Neutrophil (primary cell): Measurements from ENCODE around the gene FAM117A.

Experiments used
- H3K27ac ChIP-seq: fragments of 200-600 bp; sonication (generic); 2 replicates; pipeline ENCODE4 v1.5.1; 2016; ENCODE audit warnings: mild to moderate bottlenecking, moderate library complexity
- H3K27me3 ChIP-seq: fragments of 200-600 bp; sonication (generic); 2 replicates; pipeline ENCODE4 v1.6.0; 2016; ENCODE audit warnings: mild to moderate bottlenecking
- H3K36me3 ChIP-seq: fragments of 200-600 bp; sonication (generic); 2 replicates; pipeline ENCODE4 v1.5.1; 2017
- H3K4me1 ChIP-seq, 2 experiments: fragments of 200-600 bp in 1 of 2; sonication (generic) in 1 of 2; 1 replicate in 1 of 2; 2 replicates in 1 of 2; pipeline versions ENCODE4 v1.5.1 to v1.6.1; 2013 to 2016; ENCODE audit warnings: low read depth in 1 of 2, low read length in 1 of 2, mild to moderate bottlenecking in 1 of 2, moderate library complexity in 1 of 2; ENCODE audit not compliant: control insufficient read depth in 1 of 2, insufficient read depth in 1 of 2
- H3K4me3 ChIP-seq, 2 experiments: fragments of 200-600 bp in 1 of 2; sonication (generic) in 1 of 2; 1 replicate in 1 of 2; 2 replicates in 1 of 2; pipeline ENCODE4 v1.5.1; 2013 to 2016; ENCODE audit warnings: low read depth in 1 of 2, low read length in 1 of 2, mild to moderate bottlenecking in 1 of 2, moderate library complexity in 1 of 2
- H3K9me3 ChIP-seq: fragments of 200-600 bp; sonication (generic); 2 replicates; pipeline ENCODE4 v1.5.1; 2016
- CTCF ChIP-seq: fragments of 200-600 bp; sonication (generic); IDR thresholded peaks from 2 replicates; pipeline ENCODE4 v1.5.1; 2016; ENCODE audit warnings: antibody characterized with exemption

Gene FAM117A

GRCh38 chr17:49742166-49742638 lies 21.7 kb downstream of the FAM117A start:
- no peak for TF ChIP-seq CTCF
- no peaks in the 10 kb centered on the region for H3K9me3 ChIP-seq
- no peaks in the 10 kb centered on the region for H3K36me3 ChIP-seq
- peak overlapping the region; percentile 90 for H3K27ac ChIP-seq
- no peaks in the 10 kb centered on the region for H3K27me3 ChIP-seq
- H3K4me1 ChIP-seq: peaks cover 69 to 77% of the 10 kb centered on the region in 2 experiments
- peak overlapping the region; percentile 51 to 59 for H3K4me3 ChIP-seq

GRCh38 chr17:49741692-49742076 lies 22.2 kb downstream of the FAM117A start:
- peaks cover 65 to 76% of the 10 kb centered on the region in 2 experiments for H3K4me1 ChIP-seq
- H3K27me3 ChIP-seq: no peaks in the 10 kb centered on the region
- H3K9me3 ChIP-seq: no peaks in the 10 kb centered on the region
- H3K36me3 ChIP-seq: no peaks in the 10 kb centered on the region
- H3K4me3 ChIP-seq: peak overlapping the region; percentile 51 to 59
- no peak for TF ChIP-seq CTCF
- H3K27ac ChIP-seq: peak overlapping the region; percentile 90

GRCh38 chr17:49741009-49741691 lies 22.8 kb downstream of the FAM117A start:
- H3K4me3 ChIP-seq: peak overlapping the region; percentile 51 to 59
- H3K9me3 ChIP-seq: no peaks in the 10 kb centered on the region
- H3K36me3 ChIP-seq: no peaks in the 10 kb centered on the region
- H3K27ac ChIP-seq: peak overlapping the region; percentile 90
- H3K27me3 ChIP-seq: no peaks in the 10 kb centered on the region
- no peak for TF ChIP-seq CTCF
- peaks cover 63 to 76% of the 10 kb centered on the region in 2 experiments for H3K4me1 ChIP-seq

GRCh38 chr17:49739641-49740271 lies 24.2 kb downstream of the FAM117A start:
- no peak for TF ChIP-seq CTCF
- peak overlapping the region; percentile 90 for H3K27ac ChIP-seq
- H3K27me3 ChIP-seq: no peaks in the 10 kb centered on the region
- H3K9me3 ChIP-seq: no peaks in the 10 kb centered on the region
- no peaks in the 10 kb centered on the region for H3K36me3 ChIP-seq
- H3K4me3 ChIP-seq: peak overlapping the region; percentile 51 to 59
- peaks cover 68 to 79% of the 10 kb centered on the region in 2 experiments for H3K4me1 ChIP-seq

- no peaks in the 10 kb centered on the region for H3K36me3 ChIP-seq
- H3K27ac ChIP-seq: peak overlapping the region; percentile 90
- H3K9me3 ChIP-seq: no peaks in the 10 kb centered on the region
- H3K27me3 ChIP-seq: no peaks in the 10 kb centered on the region
- peak overlapping the region; percentile 51 to 59 for H3K4me3 ChIP-seq
- TF ChIP-seq CTCF: no peak
- peaks cover 71 to 87% of the 10 kb centered on the region in 2 experiments for H3K4me1 ChIP-seq
Observed at GRCh38 chr17:49738456-49739163, 25.3 kb downstream of the FAM117A start.
